SK-N-SH (cell line): ENCODE data around the gene NTHL1.

Source experiments
- CTCF ChIP-seq: fragments of 200-600 bp; sonication (generic); IDR thresholded peaks from 2 replicates; pipeline ENCODE4 v1.6.1; 2017; ENCODE audit warnings: antibody characterized with exemption, mild to moderate bottlenecking, moderate library complexity
- EZH2phosphoT487 ChIP-seq: fragments of 200-600 bp; sonication (generic); IDR thresholded peaks from 2 replicates; pipeline ENCODE4 v1.6.1; 2017; ENCODE audit warnings: low read depth, mixed run types, mild to moderate bottlenecking, antibody characterized with exemption, moderate library complexity, borderline replicate concordance
- FOSL2 ChIP-seq: IDR thresholded peaks from 2 replicates; pipeline ENCODE4 v1.4.0; 2012; ENCODE audit warnings: low read depth, mild to moderate bottlenecking, moderate library complexity, borderline replicate concordance
- GABPA ChIP-seq: IDR thresholded peaks from 2 replicates; pipeline ENCODE4 v1.4.0; 2012; ENCODE audit warnings: low read depth, mild to moderate bottlenecking
- MXI1 ChIP-seq: IDR thresholded peaks from 2 replicates; pipeline ENCODE4 v1.6.1; 2012; ENCODE audit warnings: mild to moderate bottlenecking, low read depth, low read length, improper control_type of control experiment
- NFIC ChIP-seq: IDR thresholded peaks from 2 replicates; pipeline ENCODE4 v1.4.0; 2012; ENCODE audit warnings: borderline replicate concordance
- PBX3 ChIP-seq: IDR thresholded peaks from 2 replicates; pipeline ENCODE4; 2012
- POLR2AphosphoS5 ChIP-seq: IDR thresholded peaks from 2 replicates; pipeline ENCODE4 v1.6.1; 2012; ENCODE audit warnings: low read depth, low read length
- RAD21 ChIP-seq: IDR thresholded peaks from 2 replicates; pipeline ENCODE4 v1.6.1; 2012; ENCODE audit warnings: mild to moderate bottlenecking, low read length
- REST ChIP-seq: IDR thresholded peaks from 2 replicates; pipeline ENCODE4 v1.6.1; 2012; ENCODE audit warnings: mild to moderate bottlenecking, low read depth, low read length, moderate library complexity
- RFX5 ChIP-seq: IDR thresholded peaks from 2 replicates; pipeline ENCODE4 v1.6.1; 2012; ENCODE audit warnings: mild to moderate bottlenecking, improper control_type of control experiment, low read length
- SIN3A ChIP-seq: IDR thresholded peaks from 2 replicates; pipeline ENCODE4 v1.6.1; 2012; ENCODE audit warnings: low read depth, mild to moderate bottlenecking, low read length, moderate library complexity, borderline replicate concordance
- SMC3 ChIP-seq: IDR thresholded peaks from 2 replicates; pipeline ENCODE4 v1.6.1; 2012; ENCODE audit warnings: low read depth, low read length, improper control_type of control experiment
- YY1 ChIP-seq: IDR thresholded peaks from 2 replicates; pipeline ENCODE4 v1.4.0; 2012; ENCODE audit warnings: low read depth, mild to moderate bottlenecking

GRCh38 chr16:1992704-1993317 is 54.8 kb downstream of the NTHL1 start:
- no peak for TF ChIP-seq CTCF
- no peak for TF ChIP-seq FOSL2
- TF ChIP-seq MXI1, result no peak
- TF ChIP-seq GABPA, result no peak
- TF ChIP-seq PBX3, result no peak
- no peak for TF ChIP-seq RAD21
- no peak for TF ChIP-seq YY1
- no peak for TF ChIP-seq SIN3A
- no peak for TF ChIP-seq EZH2phosphoT487
- no peak for TF ChIP-seq RFX5
- TF ChIP-seq POLR2AphosphoS5, result no peak
- TF ChIP-seq NFIC, result no peak
- no peak for TF ChIP-seq SMC3
- TF ChIP-seq REST, result no peak
